HCT116 (cell line): ENCODE results near the gene TENM4.
A peak's percentile ranks its signal among the peaks of the same experiment; 100 is the strongest.

Experiments
- ATF3 ChIP-seq: IDR thresholded peaks from 2 replicates; pipeline ENCODE4 v1.6.1; 2012
- CBX3 ChIP-seq: IDR thresholded peaks from 2 replicates; pipeline ENCODE4 v1.6.1; 2012; ENCODE audit warnings: low read depth
- CTCF ChIP-seq, 3 experiments: fragments of 200-600 bp in 1 of 3; sonication (generic) in 1 of 3; IDR thresholded peaks in 2 of 3; conservative IDR thresholded peaks in 1 of 3; 2 replicates each; pipeline ENCODE4 v1.5.1; 2012 to 2017; ENCODE audit warnings: low read depth in 2 of 3, low read length in 2 of 3, antibody characterized with exemption in 1 of 3, borderline replicate concordance in 1 of 3, control low read depth in 1 of 3, mild to moderate bottlenecking in 1 of 3, mixed read lengths in 1 of 3, mixed run types in 1 of 3, moderate library complexity in 1 of 3; ENCODE audit not compliant: insufficient read depth in 1 of 3
- EZH2 ChIP-seq: fragments of 200-600 bp; sonication (generic); IDR thresholded peaks from 2 replicates; pipeline ENCODE4 v1.6.1; 2017; ENCODE audit warnings: antibody characterized with exemption, mixed run types
- FOSL1 ChIP-seq: IDR thresholded peaks from 2 replicates; pipeline ENCODE4 v1.6.1; 2012; ENCODE audit warnings: low read depth
- MAX ChIP-seq: IDR thresholded peaks from 2 replicates; pipeline ENCODE4 v1.6.1; 2012
- POLR2A ChIP-seq: IDR thresholded peaks from 2 replicates; pipeline ENCODE4 v1.7.0; 2011; ENCODE audit warnings: borderline replicate concordance; ENCODE audit not compliant: insufficient read depth, insufficient read length; ENCODE audit errors: extremely low read depth
- POLR2AphosphoS5 ChIP-seq: IDR thresholded peaks from 2 replicates; pipeline ENCODE4 v1.6.1; 2011; ENCODE audit warnings: mild to moderate bottlenecking, low read depth, low read length, moderate library complexity
- RAD21 ChIP-seq: IDR thresholded peaks from 2 replicates; pipeline ENCODE4 v1.6.1; 2012; ENCODE audit warnings: low read depth, mild to moderate bottlenecking
- REST ChIP-seq: IDR thresholded peaks from 2 replicates; pipeline ENCODE4 v1.6.1; 2012; ENCODE audit warnings: low read depth
- SRF ChIP-seq: IDR thresholded peaks from 2 replicates; pipeline ENCODE4 v1.6.1; 2012; ENCODE audit warnings: low read depth
- ZBTB33 ChIP-seq: IDR thresholded peaks from 2 replicates; pipeline ENCODE4 v1.6.1; 2011; ENCODE audit warnings: mild to moderate bottlenecking, low read length, moderate library complexity; ENCODE audit not compliant: insufficient replicate concordance; ENCODE audit errors: extremely low read depth
- ZNF274 ChIP-seq: fragments of 200-500 bp; sonication (Bioruptor generic); IDR thresholded peaks from 2 replicates; pipeline ENCODE4 v1.6.1; 2014; ENCODE audit warnings: mild to moderate bottlenecking, low read depth, low read length, inconsistent platforms

GRCh38 chr11:78646564-78647185 is 794.2 kb downstream of the TENM4 start:
- TF ChIP-seq POLR2A (no peak), CTCF (IDR thresholded peaks at IDR 0.05 in 2 of 3, conservative IDR thresholded peaks at IDR 0.05 in 1 of 3; ENCODE audit: borderline replicate concordance in 1 of 3, insufficient read depth in 1 of 3, low read depth in 2 of 3, low read length in 2 of 3) (peak; percentile 68 to 92 (median 81); a peak in 5 of 6 replicates), ATF3 (no peak), EZH2 (no peak), POLR2AphosphoS5 (no peak), FOSL1 (no peak), REST (no peak), RAD21 (peak; percentile 71), SRF (no peak), ZNF274 (no peak), MAX (no peak), CBX3 (no peak), ZBTB33 (no peak)
